ENCODE results near the gene TEX38.
A peak's percentile ranks its signal among the peaks of the same experiment; 100 is the strongest.
"Not testable (repeated sequence)": the region's sequence is repeated elsewhere in the genome, so short reads cannot be mapped to it uniquely, and the experiment has no call there.

TEX38 gene

DNA sequence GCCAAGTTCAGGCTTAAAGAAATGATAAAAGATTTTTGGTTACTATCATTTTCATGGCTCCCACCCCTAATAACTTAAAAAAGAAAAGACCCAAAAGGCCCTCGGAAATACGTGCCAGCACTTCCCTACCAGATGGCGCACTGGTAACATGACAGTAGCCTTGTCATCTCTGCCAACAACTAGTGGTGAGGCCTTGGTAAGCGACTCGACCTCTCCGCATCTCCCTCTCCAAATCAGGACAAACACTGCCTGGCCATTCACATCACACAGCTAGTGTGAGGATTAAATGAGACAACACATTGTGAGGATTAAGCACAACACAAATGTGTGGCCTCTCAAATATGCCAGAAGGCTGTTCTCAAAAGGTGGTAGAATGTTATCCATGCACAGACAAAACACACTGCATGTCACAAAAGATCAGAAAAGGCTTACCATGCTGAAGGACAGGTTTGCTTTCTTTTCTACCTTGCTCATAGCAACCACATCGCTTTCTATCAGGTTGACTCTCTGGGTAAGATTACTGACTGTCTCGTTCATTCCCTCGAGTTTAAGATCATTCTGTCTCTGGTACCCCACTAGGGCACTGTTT lies 16.4 kb downstream of the TEX38 start:
- DNase-seq (ENCODE audit: low read depth, low spot score): no peak

DNA sequence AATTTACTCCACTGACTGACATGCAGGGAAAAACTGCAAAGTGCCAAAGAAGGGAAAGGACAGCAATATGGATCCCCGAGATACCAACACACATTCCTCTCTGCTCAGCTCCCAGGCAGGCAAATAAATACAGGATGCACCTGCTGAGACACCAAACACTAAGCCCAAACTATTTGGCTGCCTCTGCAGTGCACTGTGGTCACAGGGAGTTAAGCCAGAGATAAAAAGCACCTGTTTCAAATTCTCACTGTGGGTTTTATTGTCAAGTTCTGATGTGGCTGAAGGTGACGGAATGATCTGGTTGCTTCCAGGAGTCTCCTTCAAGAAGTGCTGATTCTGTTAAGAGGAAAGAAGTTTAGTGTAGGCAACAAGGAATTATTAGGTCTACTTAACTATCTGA lies 17.7 kb downstream of the TEX38 start:
- no peak for DNase-seq (ENCODE audit: low read depth, low spot score)

DNA sequence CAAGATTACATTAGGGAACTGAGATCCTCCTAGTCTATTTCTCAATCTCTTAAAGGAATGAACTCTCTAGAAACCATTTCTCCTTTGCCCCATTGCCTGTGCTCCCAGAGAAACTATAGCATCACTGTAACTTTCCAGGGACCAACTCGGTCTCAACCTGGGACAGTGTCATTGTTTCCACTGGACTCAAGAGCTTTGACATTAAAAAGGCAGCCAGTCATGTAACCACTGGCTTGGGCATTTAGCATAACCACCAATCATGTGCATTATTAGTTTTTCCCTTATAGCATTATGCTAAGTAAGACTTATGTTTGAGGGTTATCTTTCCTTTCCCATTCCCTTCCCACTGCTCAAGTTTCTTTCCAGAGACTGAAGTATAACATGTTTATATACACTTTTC lies 18.2 kb downstream of the TEX38 start:
- no peak for DNase-seq (ENCODE audit: low read depth, low spot score)

DNA sequence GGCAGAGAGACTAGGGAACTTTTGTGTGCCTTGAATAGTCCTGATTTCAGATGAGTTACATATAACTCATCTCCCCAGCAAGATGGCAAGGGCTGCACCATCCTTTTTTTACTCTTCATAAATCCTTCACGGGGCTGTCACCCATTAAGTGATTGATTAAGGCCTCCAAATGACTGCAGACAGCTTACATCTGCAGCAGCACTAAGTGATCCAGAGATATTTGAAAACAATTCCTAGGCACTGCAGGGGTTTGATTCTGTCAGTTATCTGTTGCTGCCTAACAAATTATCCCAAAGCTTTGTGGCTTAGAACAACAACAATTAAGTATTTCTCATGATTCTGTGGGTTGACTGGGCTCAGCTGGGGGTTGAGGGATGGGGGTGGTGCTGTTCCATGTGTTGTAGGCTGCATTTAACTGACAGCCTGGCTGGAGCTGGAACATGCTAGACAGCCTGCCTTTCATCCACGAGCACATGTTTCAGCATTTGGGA lies 19.3 kb downstream of the TEX38 start:
- no peak for DNase-seq (ENCODE audit: low read depth, low spot score)

DNA sequence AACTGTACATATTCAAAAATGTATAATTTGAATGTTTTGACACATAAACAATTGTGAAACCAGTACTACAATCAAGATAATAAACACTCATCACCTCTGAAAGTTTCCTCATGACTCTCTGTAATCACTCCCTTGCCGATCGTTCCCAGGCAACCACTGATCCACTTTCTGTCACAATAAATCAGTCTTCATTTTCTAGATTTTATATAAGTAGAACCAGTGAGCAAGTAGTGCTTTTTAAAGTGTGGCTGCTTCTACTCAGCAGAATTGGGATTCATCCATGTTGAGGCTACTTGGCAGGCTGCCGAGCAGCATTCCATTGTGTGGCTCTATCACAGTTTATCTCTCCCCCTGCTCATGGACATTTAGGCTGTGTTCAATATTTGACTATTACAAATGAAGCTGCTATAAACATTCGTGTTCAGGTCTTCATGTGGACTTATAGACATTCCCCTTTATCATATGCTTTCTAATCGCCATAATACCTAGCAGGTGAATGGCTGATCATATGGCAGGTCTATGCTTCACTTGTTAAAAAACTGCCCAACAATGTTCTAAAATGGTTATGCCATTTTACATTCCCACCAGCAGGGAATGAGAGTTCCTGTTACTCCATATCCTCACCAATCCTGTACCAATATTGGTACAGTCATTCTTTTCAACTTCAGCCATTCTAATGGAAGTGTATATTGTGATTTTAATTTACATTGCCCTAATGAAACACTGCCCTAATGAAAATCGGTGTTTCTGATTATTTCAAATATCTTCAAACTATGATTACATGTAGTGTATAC lies 20.5 kb downstream of the TEX38 start:
- DNase-seq (ENCODE audit: low read depth, low spot score): no peak

DNA sequence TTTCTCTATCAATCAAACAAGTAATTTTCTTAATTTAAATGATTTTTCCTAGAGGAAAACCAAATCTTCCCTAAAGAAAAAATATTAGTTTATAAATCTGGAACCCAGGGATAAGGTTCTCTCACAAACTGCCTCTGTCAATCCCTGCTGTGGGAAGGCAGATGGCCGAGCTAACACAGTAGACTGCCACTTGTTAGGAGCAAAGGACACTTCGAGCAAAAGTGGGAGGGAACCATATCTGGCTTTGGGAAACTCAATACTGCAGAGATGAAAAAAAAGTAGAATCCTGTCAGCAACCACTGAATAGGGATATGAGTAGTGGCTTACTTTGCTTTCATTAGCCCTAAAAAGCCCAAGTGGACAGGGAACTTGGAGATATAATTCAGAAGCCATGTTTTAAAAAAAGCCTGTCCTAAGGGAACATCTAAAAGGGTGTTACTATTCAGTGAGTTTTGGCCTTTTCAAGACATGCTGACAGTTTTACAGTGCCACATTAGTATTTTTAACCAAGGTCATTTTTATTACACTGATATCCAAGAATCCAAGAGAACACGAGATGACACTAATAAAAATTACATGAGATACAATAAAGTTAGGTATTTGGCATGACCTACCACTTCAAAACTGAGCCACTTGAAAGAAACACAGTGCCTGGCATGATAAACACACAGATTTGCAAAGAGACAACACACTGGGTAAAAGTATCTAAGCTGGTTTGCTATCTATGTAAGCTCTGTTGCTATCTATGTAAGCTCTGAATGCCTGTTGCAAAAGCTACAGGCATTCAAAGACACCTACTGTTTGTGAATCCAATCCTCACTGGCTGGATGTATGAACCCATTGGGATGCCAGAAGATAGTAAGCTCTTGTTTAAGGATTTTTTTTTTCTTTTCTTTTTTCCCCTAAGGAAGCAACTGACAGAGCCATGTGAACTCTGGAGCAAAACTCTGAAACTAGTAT lies 21.4 kb downstream of the TEX38 start:
- no peak for DNase-seq (ENCODE audit: low read depth, low spot score)

DNA sequence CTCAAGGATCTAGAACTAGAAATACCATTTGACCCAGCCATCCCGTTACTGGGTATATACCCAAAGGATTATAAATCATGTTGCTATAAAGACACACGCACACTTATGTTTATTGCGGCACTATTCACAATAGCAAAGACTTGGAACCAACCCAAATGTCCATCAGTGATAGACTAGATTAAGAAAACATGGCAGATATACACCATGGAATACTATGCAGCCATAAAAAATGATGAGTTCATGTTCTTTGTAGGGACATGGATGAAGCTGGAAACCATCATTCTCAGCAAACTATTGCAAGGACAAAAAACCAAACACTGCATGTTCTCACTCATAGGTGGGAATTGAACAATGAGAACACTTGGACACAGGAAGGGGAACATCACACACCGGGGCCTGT lies 23.0 kb downstream of the TEX38 start:
- DNase-seq (ENCODE audit: low read depth, low spot score): not testable (repeated sequence)

DNA sequence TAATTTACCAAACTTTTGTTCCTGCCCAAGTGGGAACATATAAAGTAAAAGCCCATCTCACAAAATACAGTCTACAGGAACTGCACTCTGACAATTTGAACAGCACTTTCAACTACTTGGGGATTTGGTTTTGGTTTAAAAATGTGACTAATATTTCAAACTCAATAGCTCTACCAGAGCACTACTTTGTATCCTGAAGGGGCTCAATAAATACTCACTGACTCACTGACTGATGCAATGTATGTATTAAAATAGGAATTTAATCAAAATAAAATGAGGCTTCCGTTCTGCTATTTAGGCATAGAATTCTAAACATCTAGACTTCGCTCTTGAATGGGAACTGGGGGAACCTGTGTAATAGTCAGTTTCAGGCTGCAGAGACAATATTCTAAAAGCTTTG lies 25.4 kb downstream of the TEX38 start:
- DNase-seq (ENCODE audit: low read depth, low spot score): no peak

DNA sequence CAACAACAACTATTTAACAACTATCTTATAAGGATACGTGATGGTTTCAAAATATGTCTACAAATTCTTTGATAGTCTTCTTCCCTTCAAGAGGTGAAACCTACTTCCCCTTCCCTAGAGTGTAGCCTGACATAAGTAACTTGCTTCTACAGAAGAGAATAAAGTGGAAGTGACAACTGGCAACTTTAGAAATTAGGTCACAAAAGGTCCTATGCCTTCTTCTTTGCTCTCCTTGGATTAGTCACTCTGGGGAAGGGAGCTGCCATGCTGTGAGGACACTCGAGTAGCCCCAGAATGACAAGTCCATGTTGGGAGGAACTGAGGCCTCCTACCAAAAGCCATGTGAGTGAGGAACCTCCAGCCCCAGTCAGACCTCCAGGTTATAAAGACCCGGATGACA lies 28.0 kb downstream of the TEX38 start:
- no peak for DNase-seq (ENCODE audit: low read depth, low spot score)

DNA sequence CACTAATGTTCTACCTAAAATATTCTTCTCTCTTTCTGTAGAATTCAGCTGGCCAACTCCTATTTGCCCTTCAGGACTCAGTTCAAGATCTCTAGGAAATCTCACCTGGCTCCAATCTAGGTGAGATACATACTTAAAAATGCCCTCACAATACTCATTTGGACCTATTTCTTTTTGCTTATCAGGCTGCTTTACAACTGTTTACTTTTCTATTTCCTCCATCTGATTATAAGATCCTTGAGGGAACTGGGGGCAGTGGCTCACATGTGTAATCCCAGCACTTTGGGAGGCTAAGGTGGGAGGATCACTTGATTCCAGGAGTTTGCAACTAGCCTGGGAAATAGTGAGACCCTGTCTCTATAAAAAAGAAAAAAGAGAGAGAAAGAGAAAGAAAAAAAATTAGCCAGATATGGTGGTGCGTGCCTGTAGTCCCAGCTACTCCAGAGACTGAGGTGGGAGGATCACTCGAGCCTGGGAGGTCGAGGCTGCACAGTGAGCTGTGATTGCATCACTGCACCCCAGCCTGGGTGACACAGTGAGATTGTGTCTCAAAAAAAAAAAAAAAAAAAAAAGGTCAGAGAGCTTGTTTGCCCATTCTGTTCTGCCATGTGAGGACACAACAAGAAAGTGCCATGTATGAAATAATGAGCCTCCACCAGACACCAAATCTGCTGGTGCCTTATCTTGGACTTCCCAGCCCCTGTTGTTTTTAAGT lies 32.4 kb downstream of the TEX38 start:
- DNase-seq (ENCODE audit: low read depth, low spot score): no peak

DNA sequence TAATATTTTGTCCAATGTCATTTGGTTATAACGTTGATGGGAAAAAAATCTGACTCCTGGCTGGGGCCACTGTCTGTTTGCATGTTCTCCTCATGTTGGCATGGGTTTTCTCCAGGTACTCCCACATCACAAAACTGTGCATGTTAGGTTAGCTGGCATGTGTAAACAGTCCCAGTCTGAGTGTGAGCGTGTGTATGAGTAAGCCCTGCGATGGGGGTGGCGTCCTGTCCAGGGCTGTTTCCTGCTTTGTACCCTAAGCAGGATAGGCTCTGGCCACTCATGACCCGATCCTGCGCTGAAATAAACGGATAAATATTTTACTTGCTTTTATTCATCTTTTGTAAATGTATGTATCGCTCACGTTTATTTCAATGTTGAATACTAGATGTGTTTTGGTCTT lies 33.8 kb downstream of the TEX38 start:
- DNase-seq (ENCODE audit: low read depth, low spot score): no peak

DNA sequence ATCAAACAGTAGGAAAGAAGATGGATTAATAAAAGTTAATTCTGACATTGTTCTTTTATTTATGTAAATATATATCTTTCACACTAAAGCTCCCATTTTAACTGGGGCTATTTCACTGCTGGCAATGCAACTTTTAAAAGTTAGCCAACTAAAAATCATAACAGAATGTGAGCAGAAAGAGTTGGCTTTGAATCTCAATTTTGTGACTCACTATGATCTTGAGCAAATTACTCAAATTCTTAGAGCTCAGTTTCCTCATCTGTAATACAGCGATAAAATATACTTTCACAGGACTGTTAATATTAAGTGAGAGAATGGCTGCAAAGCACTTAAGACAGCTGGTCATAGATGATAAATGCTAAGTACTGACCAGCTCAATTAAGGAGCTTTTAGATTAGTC lies 36.5 kb downstream of the TEX38 start:
- DNase-seq (ENCODE audit: low read depth, low spot score): no peak

DNA sequence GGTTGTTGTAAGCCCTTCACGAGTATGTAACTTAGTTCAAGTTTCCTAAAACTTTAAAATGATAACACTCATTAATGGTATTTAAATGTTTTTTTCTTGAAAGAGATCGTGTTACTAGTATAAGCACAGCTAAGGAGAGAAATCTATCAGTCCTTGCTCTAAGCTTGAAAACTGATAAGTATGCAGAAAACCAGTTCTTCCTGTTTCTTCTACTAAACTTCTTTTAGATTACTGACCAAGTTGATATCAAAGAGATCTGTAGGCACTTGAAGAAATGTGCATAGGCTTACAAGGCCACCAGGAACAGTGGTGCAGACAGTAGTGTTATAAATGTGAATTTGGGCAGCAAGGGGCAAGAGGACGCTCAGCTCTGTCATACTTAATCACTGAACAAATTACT lies 43.3 kb downstream of the TEX38 start:
- DNase-seq (ENCODE audit: low read depth, low spot score): no peak

DNA sequence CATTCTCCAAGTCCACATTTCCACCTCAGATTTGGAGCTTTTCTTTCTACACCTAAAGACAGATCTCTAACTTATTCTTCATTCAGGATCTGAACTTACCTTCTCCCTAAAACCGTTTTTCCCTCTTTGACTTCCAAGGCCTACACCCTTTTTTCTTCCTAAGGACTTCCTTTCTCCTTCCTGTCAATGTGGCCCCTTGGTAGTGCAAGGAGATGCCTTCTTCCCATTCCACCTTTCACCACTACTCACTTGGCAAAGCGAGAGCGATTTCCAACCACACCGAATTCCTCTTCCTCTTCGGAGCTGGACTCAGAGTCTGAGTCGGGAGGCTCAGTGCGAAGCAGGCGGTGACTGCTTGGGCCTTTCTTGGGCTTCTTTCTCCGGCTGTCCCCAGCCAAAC lies 46.0 kb downstream of the TEX38 start:
- no peak for DNase-seq (ENCODE audit: low read depth, low spot score)

DNA sequence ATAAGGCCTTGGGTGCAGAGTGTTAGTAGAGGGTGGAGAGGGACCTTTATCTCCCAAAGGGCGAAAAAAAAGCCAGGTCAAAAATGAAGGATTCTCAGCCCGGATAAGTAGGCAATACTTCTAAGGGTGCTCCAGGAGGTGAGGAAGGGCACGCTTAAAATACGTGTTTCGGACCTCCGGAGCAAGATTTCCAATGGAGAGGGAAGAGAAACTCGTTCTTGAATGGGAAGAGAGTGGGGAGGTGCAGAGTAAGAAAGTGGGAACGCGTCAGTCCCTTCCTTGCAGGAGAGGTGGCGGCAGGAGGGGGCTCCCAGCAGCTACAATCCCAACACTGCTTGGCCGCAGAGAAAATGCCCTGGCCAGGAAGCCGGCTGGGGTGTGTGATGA lies 46.7 kb downstream of the TEX38 start:
- DNase-seq (ENCODE audit: low read depth, low spot score): no peak

DNA sequence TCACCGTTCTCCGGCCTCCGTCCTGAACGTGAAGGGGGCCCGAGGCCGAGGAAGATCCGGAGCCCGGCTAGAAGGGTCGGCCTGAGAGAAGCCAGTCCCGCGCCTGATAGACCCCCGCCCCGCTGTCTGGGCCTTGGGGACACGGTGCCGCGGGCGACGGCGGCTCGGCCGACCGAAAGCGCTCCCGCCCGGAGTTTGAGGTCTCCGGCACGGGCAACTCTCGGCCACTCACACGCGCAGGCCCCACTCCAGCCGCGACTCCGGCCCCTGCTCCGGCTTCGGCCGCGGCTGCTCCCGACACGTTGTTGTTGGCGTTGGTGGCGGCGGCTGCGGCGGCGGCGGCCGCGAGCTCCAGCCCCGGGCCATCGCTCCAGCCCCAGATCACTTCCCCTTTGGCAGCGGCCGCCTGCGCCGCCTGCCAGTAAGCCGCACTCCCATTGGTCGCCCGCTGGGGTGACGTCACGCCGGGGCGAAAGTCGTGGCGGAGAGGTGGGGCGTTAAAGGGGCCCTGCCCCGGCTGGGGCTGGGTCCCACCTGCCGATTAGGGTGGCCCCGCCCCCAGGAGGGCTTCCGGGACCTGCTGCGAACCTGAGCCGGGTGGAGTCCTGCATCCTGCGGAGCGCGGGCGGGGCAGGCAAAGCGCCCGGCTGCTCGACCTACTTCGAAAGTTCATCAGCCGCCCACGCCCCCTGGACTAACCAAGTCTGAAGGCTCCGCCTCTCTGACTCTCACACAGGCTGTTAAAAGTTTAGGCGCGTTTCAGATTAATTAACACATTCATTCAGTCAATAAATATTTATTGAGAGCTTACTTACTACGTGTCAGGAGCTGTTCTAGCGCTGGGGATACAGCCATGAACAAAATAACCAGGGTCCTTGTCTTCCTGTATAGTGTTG lies 47.3 kb downstream of the TEX38 start, which contains the start of gene EFCAB14:
Gene EFCAB14 (minus strand): TSS at position 388 of the 896 bp plus-strand sequence. CDS start 1,027 bp downstream, outside the sequence.
- peak; percentile 81 for DNase-seq (ENCODE audit: low read depth, low spot score)

DNA sequence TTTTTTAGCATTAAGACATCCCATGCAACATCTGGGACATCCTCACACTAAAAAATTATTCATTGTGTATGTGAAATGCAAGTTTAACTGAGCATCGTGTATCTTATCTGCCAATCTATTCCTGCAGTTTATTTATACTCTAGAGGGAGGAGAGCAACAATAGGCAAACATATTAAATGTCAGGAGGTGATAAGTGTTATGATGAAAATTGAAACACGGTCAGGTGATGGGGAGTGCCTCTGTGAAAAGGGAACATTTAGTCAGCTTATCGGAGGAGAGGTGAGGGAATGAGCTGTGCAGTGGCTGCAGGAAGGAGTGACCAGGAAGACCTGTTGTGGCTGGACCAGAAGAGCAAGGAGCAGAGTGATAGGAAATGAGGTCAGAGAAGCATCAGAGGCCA lies 48.0 kb downstream of the TEX38 start:
- DNase-seq (ENCODE audit: low read depth, low spot score): no peak

DNA sequence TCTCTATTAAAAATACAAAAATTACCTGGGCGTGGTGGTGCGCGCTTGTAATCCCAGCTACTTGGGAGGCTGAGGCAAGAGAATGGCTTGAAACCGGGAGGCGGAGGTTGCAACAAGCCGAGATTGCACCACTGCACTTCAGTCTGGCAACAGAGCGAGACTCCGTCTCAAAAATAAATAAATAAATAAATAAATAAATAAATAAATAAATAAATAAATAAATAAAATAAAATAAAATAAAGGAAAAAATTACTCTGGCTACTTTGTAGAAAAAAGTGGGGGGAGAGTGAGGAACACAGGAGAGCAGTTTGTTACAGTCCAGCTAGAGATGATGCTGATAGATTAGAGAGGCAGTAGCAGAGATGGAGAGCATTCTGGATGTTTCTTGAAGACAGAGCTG lies 48.7 kb downstream of the TEX38 start:
- DNase-seq (ENCODE audit: low read depth, low spot score): not testable (repeated sequence)

DNA sequence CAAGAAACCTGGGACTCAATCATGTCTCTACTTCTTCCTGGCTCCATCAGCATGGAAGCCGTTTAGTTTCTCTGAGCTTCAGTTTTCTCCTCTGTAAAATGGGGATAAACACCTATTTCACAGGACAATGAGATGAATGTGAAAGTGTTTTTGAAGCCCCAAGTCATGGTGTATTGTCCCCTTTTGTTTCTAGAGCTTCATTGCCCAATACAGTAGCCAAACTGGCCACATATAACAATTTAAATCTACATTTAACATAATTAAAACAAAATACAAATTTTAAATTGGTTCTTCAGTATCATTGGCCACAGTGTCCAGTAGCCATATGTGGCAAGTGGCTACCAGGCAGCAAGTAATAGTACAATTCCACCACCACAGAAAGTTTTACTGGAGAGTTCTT lies 49.5 kb downstream of the TEX38 start:
- DNase-seq (ENCODE audit: low read depth, low spot score): no peak

DNA sequence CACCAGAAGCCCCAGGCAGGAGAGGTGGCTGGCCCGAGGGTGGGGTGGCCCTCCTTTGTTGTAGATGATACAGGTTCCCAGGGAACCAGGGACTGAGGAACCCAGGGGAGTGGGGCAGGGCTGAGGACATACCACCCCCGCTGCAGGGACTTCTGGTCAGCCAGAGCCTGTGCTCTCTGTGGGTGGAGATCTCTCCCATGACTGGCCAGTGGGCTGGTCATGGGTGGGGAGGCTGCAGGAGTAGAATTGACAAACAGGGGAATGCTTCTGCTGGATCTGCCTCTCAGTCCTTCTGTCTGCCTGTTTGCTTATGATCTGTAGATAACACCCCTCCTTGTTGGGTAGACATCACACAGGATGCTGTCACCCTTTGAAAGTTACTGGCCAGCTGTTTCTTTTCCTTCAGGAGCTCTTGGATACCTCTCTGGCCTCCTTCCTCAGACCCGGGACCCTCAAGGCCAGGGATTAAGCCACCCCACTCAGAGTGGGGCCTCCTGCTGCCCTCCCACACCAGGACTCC lies 50.1 kb downstream of the TEX38 start:
- no peak for DNase-seq (ENCODE audit: low read depth, low spot score)
